ENCODE data around the gene RGL3.
A peak's percentile ranks its signal among the peaks of the same experiment; 100 is the strongest.

The RGL3 gene

DNA sequence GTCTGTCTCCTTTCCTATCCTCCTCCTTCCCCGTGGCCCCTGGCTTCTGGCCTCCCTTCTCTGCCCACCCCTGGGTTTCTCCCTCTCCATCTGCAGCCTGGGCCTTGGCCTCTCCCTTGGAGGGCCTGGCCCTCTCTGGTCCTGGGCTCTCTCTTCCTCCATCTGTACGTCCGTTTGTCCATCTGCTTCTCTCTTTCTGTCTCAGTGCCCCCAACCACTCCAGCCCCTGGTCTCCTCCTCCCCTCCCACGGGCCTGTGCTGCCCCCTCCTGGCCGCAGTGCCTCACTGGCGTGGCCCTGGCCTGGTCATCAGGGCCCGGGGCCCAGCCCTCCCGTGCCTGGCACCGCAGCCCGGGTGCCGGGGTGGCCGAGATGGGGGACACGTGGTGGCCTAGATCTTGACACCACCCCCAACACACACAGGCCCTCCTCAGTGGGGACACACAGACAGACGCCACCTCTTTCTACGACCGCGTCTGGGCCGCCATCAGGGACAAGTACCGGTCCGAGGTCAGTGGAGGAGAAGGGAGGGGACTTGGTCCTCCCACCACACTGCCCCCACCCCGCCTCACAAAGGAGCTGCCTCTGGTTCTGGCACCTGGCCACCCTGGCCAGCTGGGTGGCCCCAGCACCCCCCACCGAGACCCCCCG is 27.7 kb upstream of the RGL3 start:
- H3K27ac ChIP-seq = no peak overlapping the region
- no peak overlapping the region for H3K4me3 ChIP-seq
- no peak for DNase-seq (ENCODE audit: low spot score)
- TF ChIP-seq, protein P1, sequence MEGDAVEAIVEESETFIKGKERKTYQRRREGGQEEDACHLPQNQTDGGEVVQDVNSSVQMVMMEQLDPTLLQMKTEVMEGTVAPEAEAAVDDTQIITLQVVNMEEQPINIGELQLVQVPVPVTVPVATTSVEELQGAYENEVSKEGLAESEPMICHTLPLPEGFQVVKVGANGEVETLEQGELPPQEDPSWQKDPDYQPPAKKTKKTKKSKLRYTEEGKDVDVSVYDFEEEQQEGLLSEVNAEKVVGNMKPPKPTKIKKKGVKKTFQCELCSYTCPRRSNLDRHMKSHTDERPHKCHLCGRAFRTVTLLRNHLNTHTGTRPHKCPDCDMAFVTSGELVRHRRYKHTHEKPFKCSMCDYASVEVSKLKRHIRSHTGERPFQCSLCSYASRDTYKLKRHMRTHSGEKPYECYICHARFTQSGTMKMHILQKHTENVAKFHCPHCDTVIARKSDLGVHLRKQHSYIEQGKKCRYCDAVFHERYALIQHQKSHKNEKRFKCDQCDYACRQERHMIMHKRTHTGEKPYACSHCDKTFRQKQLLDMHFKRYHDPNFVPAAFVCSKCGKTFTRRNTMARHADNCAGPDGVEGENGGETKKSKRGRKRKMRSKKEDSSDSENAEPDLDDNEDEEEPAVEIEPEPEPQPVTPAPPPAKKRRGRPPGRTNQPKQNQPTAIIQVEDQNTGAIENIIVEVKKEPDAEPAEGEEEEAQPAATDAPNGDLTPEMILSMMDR (IDR thresholded peaks at IDR 0.05) = peak; percentile 66

DNA sequence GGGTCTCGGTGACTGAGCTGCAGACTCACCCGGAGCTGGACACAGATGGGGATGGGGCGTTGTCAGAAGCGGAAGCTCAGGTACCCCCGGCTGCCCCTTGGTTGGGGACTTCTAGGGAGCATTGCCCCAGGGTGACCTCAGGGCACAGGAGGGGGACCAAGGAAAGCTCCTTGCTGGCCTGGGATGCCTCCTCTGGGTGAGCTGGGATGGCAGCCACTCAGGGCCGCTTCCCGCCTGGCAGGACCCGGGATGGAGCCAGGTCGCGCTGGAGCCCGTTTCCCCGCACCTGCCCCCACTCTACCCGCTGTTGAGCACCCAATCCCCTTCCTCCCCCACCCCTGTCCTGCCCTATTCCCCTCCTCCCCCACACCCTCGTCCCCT is 27.1 kb upstream of the RGL3 start:
- no peak for DNase-seq (ENCODE audit: low spot score)
- H3K27ac ChIP-seq = no peak overlapping the region
- TF ChIP-seq, protein P1 (IDR thresholded peaks at IDR 0.05) = no peak
- H3K4me3 ChIP-seq = no peak overlapping the region

DNA sequence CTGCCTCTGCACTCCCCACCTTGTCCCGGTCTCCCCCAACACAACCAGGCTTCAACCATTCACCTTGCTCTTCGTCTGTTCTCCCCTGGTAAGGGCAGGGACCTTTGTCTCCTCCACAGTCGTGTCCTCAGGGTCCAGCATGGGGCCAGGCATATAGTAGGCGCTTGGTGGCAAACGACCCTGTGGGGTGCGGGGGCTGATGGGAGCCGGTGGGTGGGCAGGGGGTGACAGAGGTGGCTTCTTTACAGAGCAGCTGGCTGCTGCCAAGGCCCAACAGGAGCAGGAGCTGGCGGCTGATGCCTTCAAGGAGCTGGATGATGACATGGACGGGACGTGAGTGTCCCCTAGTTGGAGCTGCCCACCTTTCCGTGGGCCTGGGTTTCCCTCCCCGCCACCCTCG is 26.0 kb upstream of the RGL3 start:
- DNase-seq (ENCODE audit: low spot score) = peak; percentile 68
- H3K27ac ChIP-seq = no peak overlapping the region

DNA sequence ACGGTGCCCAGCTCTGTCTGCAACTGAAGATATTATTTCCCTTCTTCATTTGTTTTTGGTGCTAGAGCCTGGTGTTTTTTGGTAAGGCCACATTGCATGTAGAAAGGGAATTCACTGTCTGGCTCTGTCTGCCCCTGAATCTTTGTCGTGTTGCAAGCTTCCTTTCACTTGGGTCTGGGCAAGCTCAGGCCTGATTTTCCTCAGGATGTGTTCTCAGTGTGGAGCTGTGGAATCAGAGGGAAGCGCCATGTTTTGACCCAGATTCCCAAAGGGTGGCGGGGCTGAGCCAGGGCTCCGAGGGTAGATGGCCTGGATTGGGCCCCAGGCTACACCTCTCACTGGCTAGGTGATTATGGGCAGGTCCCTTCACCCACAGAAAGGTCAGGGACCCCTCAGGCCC is 24.9 kb upstream of the RGL3 start:
- peak; percentile 70 for DNase-seq (ENCODE audit: low spot score)
- Histone ChIP-seq H3K27ac (no peak overlapping the region), H3K4me3 (no peak overlapping the region)
- TF ChIP-seq, protein P1 (IDR thresholded peaks at IDR 0.05) = no peak

More for the DNA sequence above, 26.0 kb upstream of the RGL3 start:
- TF ChIP-seq, protein P1 (IDR thresholded peaks at IDR 0.05) = no peak
- H3K4me3 ChIP-seq = no peak overlapping the region

DNA sequence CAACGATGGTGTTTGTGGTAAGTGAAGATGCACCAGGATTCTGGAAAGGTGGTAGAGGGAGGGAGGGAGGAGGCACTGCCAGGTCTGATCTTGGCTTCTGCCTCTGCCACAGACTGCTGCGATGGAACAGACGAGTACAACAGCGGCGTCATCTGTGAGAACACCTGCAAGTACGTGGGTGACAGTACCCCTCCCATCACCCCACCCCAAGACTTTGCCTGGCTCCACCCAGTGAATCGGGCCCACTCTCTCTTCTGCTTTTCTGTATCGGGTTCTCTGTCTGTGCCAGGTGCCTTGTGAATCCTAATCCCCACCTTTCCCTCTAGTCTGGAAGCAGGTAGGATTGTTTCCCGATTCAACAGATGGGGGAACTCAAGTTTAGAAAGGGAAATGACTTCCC is 18.8 kb upstream of the RGL3 start:
- TF ChIP-seq, protein P1 (IDR thresholded peaks at IDR 0.05) = no peak
- DNase-seq (ENCODE audit: low spot score) = no peak
- Histone ChIP-seq H3K4me3 (no peak overlapping the region), H3K27ac (no peak overlapping the region)

DNA sequence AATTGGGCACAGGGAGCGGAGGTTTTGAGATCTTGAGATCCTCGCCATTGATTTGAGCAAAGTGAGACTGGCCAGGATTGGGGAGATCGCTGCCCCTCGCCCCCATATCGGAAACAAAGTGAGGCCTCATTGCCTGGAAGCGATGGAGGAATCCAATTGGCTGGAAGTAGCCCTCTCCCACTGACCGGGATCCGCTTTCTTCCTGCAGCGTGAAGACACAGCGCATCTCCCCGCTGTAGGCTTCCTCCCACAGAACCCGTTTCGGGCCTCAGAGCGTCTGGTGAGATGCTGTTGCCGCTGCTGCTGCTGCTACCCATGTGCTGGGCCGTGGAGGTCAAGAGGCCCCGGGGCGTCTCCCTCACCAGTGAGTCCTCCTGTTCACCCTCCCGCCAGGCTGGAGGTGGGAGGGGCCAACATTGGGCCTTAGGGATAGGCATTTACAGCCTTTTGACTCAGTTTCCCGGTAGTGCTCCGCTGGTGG is 16.8 kb upstream of the RGL3 start:
- TF ChIP-seq, protein P1 (IDR thresholded peaks at IDR 0.05) = no peak
- no peak for DNase-seq (ENCODE audit: low spot score)

More for the DNA sequence above, 16.8 kb upstream of the RGL3 start:
- Histone ChIP-seq H3K27ac (peak overlapping the region; percentile 58 to 86), H3K4me3 (peak overlapping the region; percentile 84)

All from coronary artery (tissue), 2 donors.